ENCODE results near the gene ZBED1.
"Not testable (repeated sequence)": the region's sequence is repeated elsewhere in the genome, so short reads cannot be mapped to it uniquely, and the experiment has no call there.

ZBED1 gene

GRCh38 chrX:2500803-2501558 is at the start of gene ZBED1, which contains the start of gene DHRSX:
Gene ZBED1 (minus strand): TSS chrX:2500976. CDS start chrX:2490719, 10,257 bp downstream.
Gene DHRSX (minus strand): TSS chrX:2500976. CDS start chrX:2500925, 51 bp downstream.
- peak; percentile 71 for DNase-seq

- no peak for DNase-seq
These were observed 49.1 kb upstream of the ZBED1 start for GRCh38 chrX:2549876-2550275.

GRCh38 chrX:2548711-2549423 is 48.1 kb upstream of the ZBED1 start:
- no peak for DNase-seq

- DNase-seq: no peak
These were observed 47.0 kb upstream of the ZBED1 start for GRCh38 chrX:2547736-2548135.

- DNase-seq: no peak
These were observed 45.7 kb upstream of the ZBED1 start for GRCh38 chrX:2546496-2546895.

- no peak for DNase-seq
These were observed 44.4 kb upstream of the ZBED1 start for GRCh38 chrX:2545144-2545543.

- no peak for DNase-seq
These were observed 42.2 kb upstream of the ZBED1 start for GRCh38 chrX:2542826-2543521.

- DNase-seq: no peak
These were observed 40.8 kb upstream of the ZBED1 start for GRCh38 chrX:2541603-2542002.

- DNase-seq: no peak
These were observed 39.7 kb upstream of the ZBED1 start for GRCh38 chrX:2540426-2540947.

GRCh38 chrX:2539586-2539985 is 38.8 kb upstream of the ZBED1 start:
- DNase-seq: no peak

- DNase-seq: no peak
These were observed 37.4 kb upstream of the ZBED1 start for GRCh38 chrX:2538031-2538757.

- DNase-seq: no peak
These were observed 36.2 kb upstream of the ZBED1 start for GRCh38 chrX:2536974-2537373.

GRCh38 chrX:2536141-2536540 is 35.4 kb upstream of the ZBED1 start:
- no peak for DNase-seq

GRCh38 chrX:2534261-2535021 is 33.7 kb upstream of the ZBED1 start:
- not testable (repeated sequence) for DNase-seq

GRCh38 chrX:2533424-2533823 is 32.6 kb upstream of the ZBED1 start:
- DNase-seq: no peak

- DNase-seq: no peak
These were observed 25.6 kb upstream of the ZBED1 start for GRCh38 chrX:2526390-2526789.

- no peak for DNase-seq
These were observed 23.1 kb upstream of the ZBED1 start for GRCh38 chrX:2523911-2524310.

- no peak for DNase-seq
These were observed 21.2 kb upstream of the ZBED1 start for GRCh38 chrX:2521927-2522386.

- no peak for DNase-seq
These were observed 20.5 kb upstream of the ZBED1 start for GRCh38 chrX:2521092-2521926.

- DNase-seq: no peak
These were observed 19.8 kb upstream of the ZBED1 start for GRCh38 chrX:2520539-2520938.

GRCh38 chrX:2519638-2520037 is 18.9 kb upstream of the ZBED1 start:
- DNase-seq: not testable (repeated sequence)
